ENCODE measurements around the gene ACY1. TPM values are rescaled to one million over a fixed set of nuclear protein-coding genes. Genes with fewer than 3 reads are reported as not detected.

The ACY1 gene
- total RNA-seq, 2 experiments from 2014 or later, result 61.8 to 64.5 TPM

DNA sequence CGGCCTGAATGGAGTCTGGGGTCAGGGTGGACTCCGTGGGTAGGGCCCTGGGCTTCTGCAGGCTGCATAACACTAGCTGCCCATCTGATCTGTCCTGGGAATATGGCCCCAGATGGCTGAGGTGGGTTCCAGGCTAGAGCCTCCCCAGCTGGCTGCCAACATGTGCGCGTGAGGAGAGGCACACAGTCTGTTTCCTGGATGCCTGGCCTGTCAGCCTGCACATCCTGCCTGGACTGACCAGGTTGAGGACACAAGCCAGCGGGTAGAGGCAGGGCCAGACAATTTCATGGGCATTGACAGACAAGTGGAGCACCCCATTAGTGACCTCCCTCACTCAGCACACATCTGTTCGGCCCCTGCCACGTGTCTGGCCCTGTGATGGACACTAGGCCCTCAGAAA, 42.1 kb downstream of the ACY1 start:
- intact Hi-C loops (cut with micrococcal nuclease), result no loop called here
- no peaks in the 10 kb centered on the region for H3K4me1 Mint-ChIP-seq (ENCODE audit: low read depth)
- TF ChIP-seq, protein P1, sequence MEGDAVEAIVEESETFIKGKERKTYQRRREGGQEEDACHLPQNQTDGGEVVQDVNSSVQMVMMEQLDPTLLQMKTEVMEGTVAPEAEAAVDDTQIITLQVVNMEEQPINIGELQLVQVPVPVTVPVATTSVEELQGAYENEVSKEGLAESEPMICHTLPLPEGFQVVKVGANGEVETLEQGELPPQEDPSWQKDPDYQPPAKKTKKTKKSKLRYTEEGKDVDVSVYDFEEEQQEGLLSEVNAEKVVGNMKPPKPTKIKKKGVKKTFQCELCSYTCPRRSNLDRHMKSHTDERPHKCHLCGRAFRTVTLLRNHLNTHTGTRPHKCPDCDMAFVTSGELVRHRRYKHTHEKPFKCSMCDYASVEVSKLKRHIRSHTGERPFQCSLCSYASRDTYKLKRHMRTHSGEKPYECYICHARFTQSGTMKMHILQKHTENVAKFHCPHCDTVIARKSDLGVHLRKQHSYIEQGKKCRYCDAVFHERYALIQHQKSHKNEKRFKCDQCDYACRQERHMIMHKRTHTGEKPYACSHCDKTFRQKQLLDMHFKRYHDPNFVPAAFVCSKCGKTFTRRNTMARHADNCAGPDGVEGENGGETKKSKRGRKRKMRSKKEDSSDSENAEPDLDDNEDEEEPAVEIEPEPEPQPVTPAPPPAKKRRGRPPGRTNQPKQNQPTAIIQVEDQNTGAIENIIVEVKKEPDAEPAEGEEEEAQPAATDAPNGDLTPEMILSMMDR (IDR thresholded peaks at IDR 0.05), result no peak
- POLR2A ChIA-PET, result no interaction called here
- CTCF ChIA-PET, result no interaction called here
- no peaks in the 10 kb centered on the region for H3K27me3 Mint-ChIP-seq
- H3K9me3 Mint-ChIP-seq, result no peaks in the 10 kb centered on the region
- H3K36me3 Mint-ChIP-seq (ENCODE audit: low read depth), result no peaks in the 10 kb centered on the region
- no peak for DNase-seq
- no peak overlapping the region for H3K27ac Mint-ChIP-seq
- ATAC-seq, result no peak
- H3K4me3 Mint-ChIP-seq, result no peak overlapping the region

DNA sequence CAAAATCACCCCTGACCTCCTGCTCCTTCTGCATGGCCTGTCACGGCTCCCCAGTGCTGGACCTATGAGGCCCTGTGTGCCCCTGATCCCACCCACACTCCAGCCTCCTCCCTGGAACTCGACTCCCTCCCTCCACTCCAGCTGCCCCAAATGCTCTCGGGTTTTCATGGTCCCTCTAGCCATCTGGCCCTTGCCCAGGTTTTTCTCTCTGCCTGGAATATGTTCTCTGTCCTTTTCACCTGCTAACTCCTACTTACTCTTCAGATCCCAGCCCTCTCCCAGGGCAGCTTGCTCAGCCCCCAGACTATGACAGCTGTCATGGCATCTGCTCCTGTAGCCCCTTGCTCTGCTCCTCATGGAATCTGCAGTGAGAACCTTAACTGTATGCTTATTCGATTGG, 42.7 kb downstream of the ACY1 start:
- DNase-seq (no peak), ATAC-seq (no peak)
- Mint-ChIP-seq H3K36me3 (ENCODE audit: low read depth) (no peaks in the 10 kb centered on the region), H3K4me3 (no peak overlapping the region), H3K4me1 (ENCODE audit: low read depth) (no peaks in the 10 kb centered on the region), H3K9me3 (no peaks in the 10 kb centered on the region), H3K27ac (no peak overlapping the region), H3K27me3 (no peaks in the 10 kb centered on the region)
- intact Hi-C loops (cut with micrococcal nuclease), result no loop called here
- TF ChIP-seq, protein P1 (IDR thresholded peaks at IDR 0.05), result no peak
- ChIA-PET POLR2A (no interaction called here), CTCF (no interaction called here)

DNA sequence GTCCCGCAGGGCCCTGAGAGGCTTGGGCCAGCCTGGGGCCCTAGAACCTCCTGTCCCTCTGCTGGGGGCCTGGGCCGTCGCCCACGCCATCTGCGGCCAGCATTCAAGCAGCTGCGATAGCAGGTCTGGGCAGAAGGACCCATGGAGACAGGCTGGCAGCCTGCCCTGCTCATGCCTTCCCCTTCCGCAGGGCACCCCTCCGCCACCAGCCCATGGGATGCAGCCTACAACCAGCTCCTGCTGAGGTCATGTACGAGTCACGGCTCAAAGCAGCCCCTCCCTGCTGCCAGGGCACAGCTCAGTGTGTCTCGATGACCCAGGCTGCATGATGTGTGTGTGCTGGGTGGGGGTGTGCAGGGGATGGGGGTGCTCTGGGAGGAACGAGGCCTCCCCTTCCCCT, 45.2 kb downstream of the ACY1 start:
- POLR2A ChIA-PET, result interaction anchor here (0.7 to 0.9 kb wide), 2 partner anchors 20 to 63 kb away, joined by 3 to 4 read pairs; no protein-coding TSS in a partner anchor
- intact Hi-C loops (cut with micrococcal nuclease), result no loop called here
- TF ChIP-seq, protein P1 (IDR thresholded peaks at IDR 0.05), result no peak
- CTCF ChIA-PET, result no interaction called here
- Mint-ChIP-seq H3K36me3 (ENCODE audit: low read depth) (no peaks in the 10 kb centered on the region), H3K4me3 (no peak overlapping the region), H3K9me3 (no peaks in the 10 kb centered on the region), H3K27ac (no peak overlapping the region), H3K4me1 (ENCODE audit: low read depth) (no peaks in the 10 kb centered on the region), H3K27me3 (no peaks in the 10 kb centered on the region)
- ATAC-seq, result no peak
- no peak for DNase-seq

DNA sequence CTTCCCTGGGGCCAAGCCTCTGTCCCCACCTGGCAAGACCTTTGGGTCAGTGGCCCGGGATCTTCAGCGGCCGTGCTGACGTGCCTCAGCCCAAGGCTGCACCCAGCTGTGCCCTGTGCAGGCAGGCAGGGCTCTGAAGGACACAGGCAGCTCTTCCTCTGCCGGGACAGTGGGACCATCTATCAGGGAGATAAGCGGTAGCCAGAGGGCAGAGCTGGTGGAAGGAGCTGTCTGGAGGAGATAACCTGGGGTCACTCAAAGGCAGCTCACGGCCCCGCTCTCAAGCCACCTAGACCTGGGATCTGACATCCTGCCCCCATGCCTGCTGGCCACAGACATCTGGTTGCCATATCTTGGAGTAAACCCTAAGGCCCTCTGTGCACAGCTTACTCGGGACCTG, 45.7 kb downstream of the ACY1 start:
- Mint-ChIP-seq H3K4me1 (ENCODE audit: low read depth) (no peaks in the 10 kb centered on the region), H3K4me3 (no peak overlapping the region), H3K27me3 (no peaks in the 10 kb centered on the region), H3K9me3 (no peaks in the 10 kb centered on the region), H3K36me3 (ENCODE audit: low read depth) (no peaks in the 10 kb centered on the region), H3K27ac (no peak overlapping the region)
- ChIA-PET CTCF (interaction anchor here (0.7 to 1.5 kb wide), 2 partner anchors 15 to 17 kb away, joined by 3 to 4 read pairs; no protein-coding TSS in a partner anchor), POLR2A (interaction anchor here (0.9 kb wide), 1 partner anchor 19 kb away, joined by 4 read pairs; no protein-coding TSS in a partner anchor)
- DNase-seq, result no peak
- no peak for ATAC-seq
- TF ChIP-seq, protein P1 (IDR thresholded peaks at IDR 0.05), result no peak
- intact Hi-C loops (cut with micrococcal nuclease), result no loop called here

DNA sequence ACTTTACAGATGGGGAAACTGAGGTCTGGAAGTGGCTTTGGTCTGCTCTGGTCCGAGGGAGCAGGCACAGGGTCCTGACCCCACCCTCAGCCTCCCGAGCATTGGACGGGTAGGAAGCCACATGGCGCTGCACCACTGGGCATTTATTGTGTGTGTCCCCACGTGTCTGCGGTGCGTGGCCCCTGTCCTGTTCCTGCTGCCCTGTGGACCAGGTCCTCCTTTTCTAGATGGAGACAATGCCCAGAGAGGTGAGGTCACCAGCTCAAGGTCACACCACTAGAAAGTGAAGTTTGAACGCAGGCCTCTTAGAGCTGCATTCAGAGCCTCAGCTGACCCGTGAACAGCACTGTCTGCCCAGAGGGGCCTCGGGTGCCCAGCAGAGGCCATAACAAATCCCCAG, 46.2 kb downstream of the ACY1 start:
- no peaks in the 10 kb centered on the region for H3K9me3 Mint-ChIP-seq
- no peaks in the 10 kb centered on the region for H3K27me3 Mint-ChIP-seq
- no peak for DNase-seq
- H3K4me1 Mint-ChIP-seq (ENCODE audit: low read depth), result no peaks in the 10 kb centered on the region
- intact Hi-C loops (cut with micrococcal nuclease), result no loop called here
- ChIA-PET POLR2A (interaction anchor here (0.6 kb wide), 1 partner anchor 15 kb away, joined by 3 read pairs; no protein-coding TSS in a partner anchor), CTCF (interaction anchor here (0.7 to 1.5 kb wide), 2 partner anchors 16 to 17 kb away, joined by 3 to 4 read pairs; no protein-coding TSS in a partner anchor)
- H3K27ac Mint-ChIP-seq, result no peak overlapping the region
- TF ChIP-seq, protein P1 (IDR thresholded peaks at IDR 0.05), result no peak
- ATAC-seq, result no peak
- H3K36me3 Mint-ChIP-seq (ENCODE audit: low read depth), result no peaks in the 10 kb centered on the region
- H3K4me3 Mint-ChIP-seq, result no peak overlapping the region

Measured in activated CD8-positive, alpha-beta T cell treated with anti-CD3 and anti-CD28 coated beads for 36 hours (primary cell).